Upper lobe of left lung (tissue), 4 donors: ENCODE measurements around the gene MEGF8.

ENCODE experiments used
- CTCF ChIP-seq, 6 experiments: fragments of 450-650 bp in 4 of 6; fragments of 200-600 bp in 2 of 6; sonication (generic) in 2 of 6; IDR thresholded peaks; one replicate each; pipeline ENCODE4 v1.5.1; 2016 to 2019; ENCODE audit warnings: antibody characterized with exemption in 6 of 6
- EP300 ChIP-seq, 4 donors: sonication (generic); formaldehyde crosslinking; IDR thresholded peaks; one replicate each; pipeline ENCODE4 v1.5.1; 2017; ENCODE audit warnings: antibody characterized with exemption in 4 of 4, control low read depth in 2 of 4
- POLR2A ChIP-seq, 4 donors: fragments of 450-650 bp; IDR thresholded peaks; one replicate each; pipeline ENCODE4 v1.5.1; 2016 to 2017; ENCODE audit warnings: antibody characterized with exemption in 4 of 4, mild to moderate bottlenecking in 2 of 4
- POLR2AphosphoS5 ChIP-seq, 2 donors: sonication (generic); formaldehyde crosslinking; IDR thresholded peaks; one replicate each; pipeline ENCODE4 v1.5.1; 2017; ENCODE audit warnings: antibody characterized with exemption in 2 of 2

DNA sequence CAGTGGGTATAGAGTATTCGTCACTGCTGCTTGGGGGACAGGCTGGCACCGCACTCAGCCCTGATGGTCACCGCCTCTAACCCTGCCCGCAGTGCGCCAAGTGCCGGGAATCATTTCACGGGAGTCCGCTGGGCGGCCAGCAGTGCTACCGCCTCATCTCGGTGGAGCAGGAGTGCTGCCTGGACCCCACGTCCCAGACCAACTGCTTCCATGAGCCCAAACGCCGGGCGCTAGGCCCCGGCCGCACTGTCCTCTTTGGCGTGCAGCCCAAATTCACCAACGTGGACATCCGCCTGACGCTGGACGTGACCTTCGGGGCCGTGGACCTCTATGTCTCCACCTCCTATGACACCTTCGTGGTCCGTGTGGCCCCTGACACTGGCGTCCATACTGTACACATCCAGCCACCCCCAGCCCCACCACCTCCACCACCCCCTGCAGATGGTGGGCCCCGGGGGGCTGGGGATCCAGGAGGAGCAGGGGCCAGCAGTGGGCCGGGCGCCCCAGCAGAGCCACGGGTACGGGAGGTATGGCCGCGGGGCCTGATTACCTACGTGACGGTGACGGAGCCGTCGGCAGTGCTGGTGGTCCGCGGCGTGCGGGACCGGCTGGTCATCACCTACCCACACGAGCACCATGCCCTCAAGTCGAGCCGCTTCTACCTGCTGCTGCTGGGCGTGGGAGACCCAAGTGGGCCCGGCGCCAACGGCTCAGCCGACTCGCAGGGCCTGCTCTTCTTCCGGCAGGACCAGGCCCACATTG is 50.2 kb downstream of the MEGF8 start:
- TF ChIP-seq CTCF (IDR thresholded peaks at IDR 0.05) (no peak), POLR2A (IDR thresholded peaks at IDR 0.05) (no peak), EP300 (IDR thresholded peaks at IDR 0.05) (no peak), POLR2AphosphoS5 (IDR thresholded peaks at IDR 0.05) (no peak)
